Ammon's horn (tissue), 1 donor: Measurements from ENCODE around the gene LRCH1.
A peak's percentile ranks its signal among the peaks of the same experiment; 100 is the strongest.

Experiments
- DNase-seq: peaks from one replicate; pipeline ENCODE4 v3.0.0-alpha.2; 2016; ENCODE audit warnings: low spot score

Gene LRCH1

DNA sequence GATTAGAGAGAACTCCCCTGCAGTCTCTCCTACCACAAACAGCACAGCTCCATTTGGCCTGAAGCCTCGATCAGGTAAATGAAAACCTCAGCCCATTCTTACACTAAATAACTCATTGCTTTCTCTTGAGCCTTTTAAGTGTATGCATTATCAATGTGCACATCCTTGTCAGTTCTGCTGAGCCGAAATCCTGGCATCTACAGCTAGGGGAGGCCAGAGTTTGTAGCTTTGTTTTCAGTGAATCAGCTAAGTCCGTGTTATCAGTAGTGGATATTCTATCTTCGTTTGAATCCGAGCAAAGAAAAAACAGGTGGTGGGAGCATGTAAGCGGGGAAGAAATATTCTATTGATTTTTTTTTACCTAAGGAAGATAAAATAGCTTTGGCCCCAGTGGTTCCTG is 159.6 kb downstream of the LRCH1 start:
- DNase-seq, result no peak

DNA sequence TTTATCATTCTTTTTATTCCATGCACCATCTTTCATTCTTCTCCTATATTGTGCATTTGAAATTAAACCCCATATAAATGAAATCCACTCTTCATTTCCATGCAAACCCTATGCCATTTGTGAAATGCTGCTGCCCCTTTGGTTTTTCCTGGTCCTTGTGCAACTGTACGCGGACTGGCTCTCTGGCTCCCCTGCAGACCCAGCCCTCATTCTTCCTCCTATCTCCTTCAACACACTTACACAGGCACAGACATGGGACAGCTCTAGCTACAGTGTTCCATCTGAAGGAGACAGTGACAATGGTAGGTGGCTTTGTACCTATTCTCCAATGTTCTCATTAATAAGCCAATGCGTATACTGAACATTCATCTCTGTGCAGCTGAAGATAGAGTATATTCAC is 162.4 kb downstream of the LRCH1 start:
- no peak for DNase-seq

DNA sequence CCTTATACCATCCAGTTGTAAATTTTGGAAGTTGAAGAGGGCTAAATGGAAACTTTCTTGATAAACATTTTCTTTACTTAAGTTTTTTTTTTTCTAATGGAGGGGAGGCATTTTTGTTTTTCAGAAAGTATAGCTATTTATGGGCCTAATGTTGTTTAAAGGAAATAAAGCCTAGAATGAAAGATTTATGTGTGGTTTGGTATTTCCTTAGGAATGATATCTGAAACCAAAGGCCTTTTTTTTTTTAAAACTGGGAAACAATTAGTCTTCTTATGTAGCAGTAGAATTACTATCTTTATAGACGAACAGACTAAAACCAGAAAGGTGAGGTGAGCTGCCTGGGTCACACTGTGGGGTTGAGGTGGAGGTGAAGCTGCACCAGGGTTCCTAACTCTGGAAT is 163.9 kb downstream of the LRCH1 start:
- no peak for DNase-seq

GRCh38 chr13:46717275-46717674 is 164.3 kb downstream of the LRCH1 start:
- no peak for DNase-seq

- no peak for DNase-seq
Measured at GRCh38 chr13:46717856-46718255, 164.9 kb downstream of the LRCH1 start.

GRCh38 chr13:46720189-46720588 is 167.2 kb downstream of the LRCH1 start:
- DNase-seq, result no peak

DNA sequence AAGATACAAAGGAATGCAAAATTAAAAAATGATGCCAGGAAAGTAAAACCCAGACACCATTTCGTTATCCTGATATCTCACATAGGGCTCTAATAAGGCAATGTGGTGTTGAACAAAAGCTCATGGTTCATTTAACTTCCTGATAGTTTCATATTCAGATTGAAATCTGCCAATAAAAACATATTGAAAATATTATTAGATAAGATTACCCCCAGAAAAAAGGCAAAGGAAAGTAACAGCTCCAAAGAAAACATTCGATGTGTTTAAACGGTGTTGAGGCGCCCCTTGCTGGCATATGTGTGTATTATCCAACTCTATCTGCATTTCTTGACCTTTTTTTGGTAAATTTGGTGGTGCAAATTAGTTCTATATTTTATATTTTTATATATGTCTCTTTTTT is 168.1 kb downstream of the LRCH1 start:
- DNase-seq, result peak; percentile 67

- no peak for DNase-seq
Measured at GRCh38 chr13:46726347-46726746, 173.4 kb downstream of the LRCH1 start.

DNA sequence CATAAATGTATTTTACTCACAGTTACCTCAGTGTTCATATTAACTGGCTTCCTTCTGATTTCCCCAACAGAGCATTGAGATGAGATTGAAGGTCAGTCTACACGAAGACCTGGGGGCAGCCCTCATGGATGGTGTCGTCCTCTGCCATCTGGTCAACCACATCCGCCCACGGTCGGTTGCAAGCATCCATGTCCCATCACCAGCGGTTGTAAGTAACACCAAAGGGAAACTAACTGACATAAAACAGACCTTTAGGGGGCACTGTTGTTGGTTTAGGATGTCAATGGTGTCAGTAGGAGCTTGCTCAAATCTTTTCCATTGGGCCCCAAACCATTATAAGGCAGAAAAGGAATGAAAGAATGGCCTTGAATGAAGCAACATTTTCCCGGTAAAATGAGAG is 175.8 kb downstream of the LRCH1 start:
- no peak for DNase-seq

GRCh38 chr13:46731535-46731934 is 178.6 kb downstream of the LRCH1 start:
- no peak for DNase-seq

DNA sequence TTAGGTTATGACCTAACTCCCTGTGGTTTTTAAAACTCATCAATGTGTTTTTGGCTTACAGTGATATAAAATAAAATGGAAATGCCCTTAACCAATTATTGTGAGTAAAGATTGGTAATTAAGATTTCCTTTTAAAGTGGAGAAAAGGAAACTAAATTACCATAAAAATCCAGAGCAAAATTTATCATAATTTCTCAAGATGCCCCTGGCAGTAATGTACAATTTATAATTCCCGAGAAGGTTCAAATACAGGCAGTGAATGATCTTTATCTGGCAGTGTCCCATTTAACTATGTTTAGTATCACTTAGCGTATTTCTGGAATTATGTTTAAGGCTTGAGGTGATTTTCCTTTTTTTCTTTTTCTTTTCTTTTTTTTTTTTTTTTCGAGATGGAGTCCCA is 182.5 kb downstream of the LRCH1 start:
- DNase-seq, result no peak

DNA sequence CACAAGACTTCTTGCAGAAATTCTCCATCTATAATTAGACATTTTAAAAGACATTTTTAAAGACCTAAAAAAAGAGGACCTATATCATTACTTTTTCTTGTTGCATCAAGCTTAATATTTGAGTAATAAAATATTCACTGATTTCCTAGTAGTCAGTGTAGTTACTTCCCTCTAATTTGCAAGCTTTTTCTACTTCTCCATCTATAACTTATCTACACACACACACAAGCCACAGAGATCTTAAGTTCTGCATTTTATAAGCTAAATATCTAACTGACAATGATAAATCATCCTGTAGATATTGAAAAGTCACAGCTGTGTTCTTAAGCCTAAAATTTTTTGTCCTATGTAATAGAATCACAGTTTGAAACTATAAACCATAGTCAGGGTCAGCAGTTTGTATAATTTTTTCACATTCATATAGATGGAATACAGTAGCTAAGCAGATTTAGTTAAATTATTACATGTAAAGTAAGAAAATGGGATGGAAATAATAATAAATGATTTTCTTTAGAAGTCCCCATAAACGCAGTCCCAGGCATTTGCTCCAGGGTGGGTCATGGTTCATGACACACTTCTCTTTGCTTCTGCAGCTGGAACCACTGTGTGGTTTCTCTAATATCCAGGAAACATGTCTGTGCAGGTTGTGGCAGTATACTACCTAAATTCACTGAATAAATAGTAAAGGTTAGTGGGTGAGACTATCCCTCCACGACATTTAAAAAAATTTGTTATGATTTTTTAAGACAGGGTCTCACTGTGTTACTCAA is 183.8 kb downstream of the LRCH1 start:
- no peak for DNase-seq

DNA sequence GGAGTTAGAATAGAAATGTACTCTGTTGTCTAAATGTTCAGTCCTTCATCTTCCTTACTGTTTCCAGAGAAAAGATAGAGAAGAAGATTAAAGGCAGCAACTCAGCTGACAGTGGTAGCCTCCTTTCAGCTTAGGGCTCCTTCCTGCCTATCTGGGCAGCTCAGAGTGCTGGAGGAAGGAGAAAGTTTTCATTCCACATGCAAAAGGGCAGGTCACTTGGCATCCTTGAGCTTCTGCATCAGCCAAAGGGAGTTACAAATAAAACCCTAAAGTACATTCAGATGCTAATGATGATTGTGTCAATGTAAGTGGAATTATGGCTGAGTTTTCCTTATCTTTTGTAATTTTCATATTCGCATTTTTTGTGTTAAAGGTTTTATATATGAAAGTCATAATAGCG is 185.1 kb downstream of the LRCH1 start:
- no peak for DNase-seq

GRCh38 chr13:46738766-46739165 is 185.8 kb downstream of the LRCH1 start:
- DNase-seq, result no peak

- no peak for DNase-seq
Measured at GRCh38 chr13:46739447-46740098, 186.6 kb downstream of the LRCH1 start.

- no peak for DNase-seq
Measured at GRCh38 chr13:46743191-46743590, 190.2 kb downstream of the LRCH1 start.

DNA sequence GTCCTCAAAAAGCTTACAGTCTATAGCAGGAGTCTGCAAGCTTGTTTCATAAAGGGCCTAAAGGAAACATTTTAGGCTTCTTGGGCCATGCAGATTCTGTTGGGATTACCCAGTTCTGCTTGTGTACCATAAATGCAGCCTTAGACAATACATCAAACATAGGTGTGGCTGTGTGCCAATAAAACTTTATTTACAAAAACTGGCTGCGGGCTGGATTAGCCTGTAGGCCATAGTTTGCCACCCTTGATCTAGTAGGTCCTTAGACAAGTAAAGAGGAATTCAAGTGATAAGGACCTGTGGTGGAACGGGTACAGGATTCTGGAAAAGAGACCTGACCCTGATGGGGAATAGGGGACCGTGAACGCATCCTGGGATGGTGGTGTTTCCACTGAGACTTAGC is 192.1 kb downstream of the LRCH1 start:
- no peak for DNase-seq

- DNase-seq, result no peak
Measured at GRCh38 chr13:46745706-46746105, 192.7 kb downstream of the LRCH1 start.

- DNase-seq, result no peak
Measured at GRCh38 chr13:46747031-46747820, 194.3 kb downstream of the LRCH1 start.

DNA sequence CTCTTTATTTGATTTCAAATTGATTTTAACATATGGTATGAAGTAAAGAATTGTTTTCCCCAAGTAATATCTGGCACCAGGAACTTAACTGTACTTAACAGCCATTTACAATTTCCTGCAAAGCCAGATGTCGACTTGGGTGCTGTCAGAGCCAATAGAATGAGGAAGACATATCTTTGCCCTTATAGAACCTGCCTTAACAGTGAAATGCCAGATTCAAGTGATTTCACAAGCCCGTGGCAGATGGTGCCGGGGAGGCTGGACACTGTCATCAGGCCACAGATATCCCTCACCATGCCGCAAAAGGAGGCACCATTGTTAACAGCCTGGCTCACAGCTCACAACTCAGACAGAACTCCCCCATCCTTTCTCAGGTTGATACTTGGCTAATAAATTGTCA is 195.3 kb downstream of the LRCH1 start:
- DNase-seq, result no peak

- no peak for DNase-seq
Measured at GRCh38 chr13:46749951-46750350, 197.0 kb downstream of the LRCH1 start.

GRCh38 chr13:46751811-46752635 is 199.1 kb downstream of the LRCH1 start:
- peak; percentile 31 for DNase-seq
